Activated T-cell treated with anti-CD3 and anti-CD28 coated beads, Interleukin-2, amount 50 U/mL, for 24 hours (primary cell): ENCODE data around the gene DIAPH1.

Experiments
- DNase-seq: peaks from one replicate; pipeline ENCODE4 v3.0.0-alpha.2; 2020
- H3K27ac Mint-ChIP-seq: 2 replicates; pipeline ENCODE4 v1.8.0; 2020; ENCODE audit warnings: mild to moderate bottlenecking, mixed read lengths
- H3K27me3 Mint-ChIP-seq: 2 replicates; pipeline ENCODE4 v1.8.0; 2020; ENCODE audit warnings: mixed read lengths
- H3K36me3 Mint-ChIP-seq: 2 replicates; pipeline ENCODE4 v1.8.0; 2020; ENCODE audit warnings: low read depth, mixed read lengths
- H3K4me1 Mint-ChIP-seq: 2 replicates; pipeline ENCODE4 v1.8.0; 2020; ENCODE audit warnings: low read depth, mixed read lengths
- H3K4me3 Mint-ChIP-seq: 2 replicates; pipeline ENCODE4 v1.8.0; 2020; ENCODE audit warnings: mild to moderate bottlenecking, moderate library complexity, mixed read lengths
- H3K9me3 Mint-ChIP-seq: 2 replicates; pipeline ENCODE4 v1.8.0; 2020; ENCODE audit warnings: mixed read lengths

The DIAPH1 gene

GRCh38 chr5:141508798-141509611 is 109.8 kb downstream of the DIAPH1 start:
- DNase-seq, result no peak
- H3K36me3 Mint-ChIP-seq, result peaks cover 10% of the 10 kb centered on the region
- H3K9me3 Mint-ChIP-seq, result no peaks in the 10 kb centered on the region
- H3K27me3 Mint-ChIP-seq, result no peaks in the 10 kb centered on the region
- H3K4me1 Mint-ChIP-seq, result peaks cover 27% of the 10 kb centered on the region
- H3K27ac Mint-ChIP-seq, result no peak overlapping the region
- H3K4me3 Mint-ChIP-seq, result no peak overlapping the region

DNA sequence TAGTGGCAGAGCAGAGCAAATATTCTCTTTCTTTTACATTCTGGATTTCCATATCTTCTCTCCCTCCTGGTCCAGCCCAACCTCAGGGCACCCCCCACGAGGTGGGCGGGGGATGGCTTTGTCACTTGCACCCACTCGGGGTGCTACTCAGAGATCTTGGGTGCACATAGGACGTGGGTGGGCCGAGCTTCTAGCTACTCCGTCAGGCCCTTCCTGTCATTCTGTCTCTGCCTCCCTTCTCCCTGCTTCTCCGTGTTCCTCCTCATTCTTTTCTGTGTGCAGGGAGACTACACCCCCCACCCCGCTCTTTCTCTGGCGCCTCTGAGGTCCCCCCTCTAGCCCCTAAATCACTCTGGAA is 110.4 kb downstream of the DIAPH1 start:
- H3K27me3 Mint-ChIP-seq, result no peaks in the 10 kb centered on the region
- no peak for DNase-seq
- H3K4me1 Mint-ChIP-seq, result peaks cover 21% of the 10 kb centered on the region
- H3K4me3 Mint-ChIP-seq, result no peak overlapping the region
- peaks cover 4% of the 10 kb centered on the region for H3K36me3 Mint-ChIP-seq
- no peak overlapping the region for H3K27ac Mint-ChIP-seq
- no peaks in the 10 kb centered on the region for H3K9me3 Mint-ChIP-seq

GRCh38 chr5:141507387-141508091 is 111.3 kb downstream of the DIAPH1 start:
- Mint-ChIP-seq H3K27ac (no peak overlapping the region), H3K4me3 (no peak overlapping the region), H3K27me3 (no peaks in the 10 kb centered on the region), H3K9me3 (no peaks in the 10 kb centered on the region), H3K36me3 (no peaks in the 10 kb centered on the region), H3K4me1 (peaks cover 15% of the 10 kb centered on the region)
- DNase-seq, result no peak

DNA sequence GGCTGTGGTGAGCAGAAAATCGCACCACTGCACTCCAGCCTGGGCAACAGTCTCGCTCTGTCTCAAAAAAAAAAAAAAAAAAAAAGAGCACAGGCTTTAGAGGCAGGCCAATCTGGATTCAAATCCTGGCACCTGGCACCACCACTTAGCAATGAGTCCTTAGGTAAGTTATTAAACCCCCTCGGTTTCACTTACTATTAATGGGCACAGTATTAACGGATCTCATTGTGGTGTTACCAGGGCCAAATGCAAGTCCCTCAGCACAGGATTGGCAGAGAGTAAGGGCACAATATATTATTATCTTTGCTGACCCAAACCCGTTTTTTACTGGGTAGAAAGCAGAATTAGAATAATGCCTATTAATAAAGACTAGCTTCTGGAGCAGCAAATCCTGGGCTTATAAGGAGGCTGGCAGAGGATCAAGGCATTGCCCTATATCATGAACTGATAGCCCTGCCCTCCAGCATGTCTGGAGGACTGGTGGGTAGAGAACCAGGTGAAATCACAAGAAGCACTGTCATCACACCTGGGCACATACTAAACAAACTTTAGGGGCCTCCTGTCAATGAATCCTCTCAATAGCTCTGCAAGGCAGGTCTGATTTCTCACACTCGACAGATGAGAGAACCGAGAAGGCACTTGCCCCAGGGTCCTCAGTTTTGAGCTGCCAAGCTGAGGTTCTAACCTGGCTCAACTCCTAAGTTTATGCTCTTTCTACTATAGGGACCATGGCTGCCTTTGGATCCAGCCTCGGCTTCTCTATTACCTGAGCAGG is 112.2 kb downstream of the DIAPH1 start:
- H3K27ac Mint-ChIP-seq, result no peak overlapping the region
- H3K4me3 Mint-ChIP-seq, result no peak overlapping the region
- no peak for DNase-seq
- H3K4me1 Mint-ChIP-seq, result peaks cover 12% of the 10 kb centered on the region
- H3K27me3 Mint-ChIP-seq, result peaks cover 4% of the 10 kb centered on the region
- no peaks in the 10 kb centered on the region for H3K36me3 Mint-ChIP-seq
- no peaks in the 10 kb centered on the region for H3K9me3 Mint-ChIP-seq

GRCh38 chr5:141504216-141504615 is 114.6 kb downstream of the DIAPH1 start:
- H3K4me3 Mint-ChIP-seq, result no peak overlapping the region
- DNase-seq, result no peak
- H3K9me3 Mint-ChIP-seq, result no peaks in the 10 kb centered on the region
- no peaks in the 10 kb centered on the region for H3K36me3 Mint-ChIP-seq
- peaks cover 8% of the 10 kb centered on the region for H3K27me3 Mint-ChIP-seq
- H3K4me1 Mint-ChIP-seq, result peaks cover 6% of the 10 kb centered on the region
- H3K27ac Mint-ChIP-seq, result no peak overlapping the region

DNA sequence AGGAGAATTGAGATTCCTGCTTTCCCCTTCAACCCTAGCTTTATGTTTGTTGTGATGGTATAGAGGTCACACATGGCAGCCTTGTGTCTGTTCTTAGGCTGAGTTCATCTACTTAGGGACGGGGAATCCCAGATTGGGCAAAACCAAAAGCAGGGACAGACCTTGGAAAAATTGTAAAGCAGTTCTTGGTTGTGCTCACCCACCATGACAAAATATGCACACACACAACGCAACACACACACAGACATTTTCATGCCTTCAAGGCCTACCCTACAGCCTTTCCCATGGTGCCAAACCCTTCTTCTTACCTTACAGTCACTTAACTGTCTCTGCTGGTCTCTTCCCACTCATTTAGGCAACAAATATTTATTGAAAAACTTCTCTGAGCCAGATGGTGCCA is 115.1 kb downstream of the DIAPH1 start:
- DNase-seq, result no peak
- H3K27me3 Mint-ChIP-seq, result peaks cover 11% of the 10 kb centered on the region
- H3K36me3 Mint-ChIP-seq, result no peaks in the 10 kb centered on the region
- H3K4me1 Mint-ChIP-seq, result peaks cover 2% of the 10 kb centered on the region
- no peak overlapping the region for H3K27ac Mint-ChIP-seq
- no peaks in the 10 kb centered on the region for H3K9me3 Mint-ChIP-seq
- no peak overlapping the region for H3K4me3 Mint-ChIP-seq

- Mint-ChIP-seq H3K27me3 (peaks cover 23% of the 10 kb centered on the region), H3K4me3 (no peak overlapping the region), H3K4me1 (no peaks in the 10 kb centered on the region), H3K9me3 (no peaks in the 10 kb centered on the region), H3K36me3 (no peaks in the 10 kb centered on the region), H3K27ac (no peak overlapping the region)
- no peak for DNase-seq
These were observed 117.0 kb downstream of the DIAPH1 start for GRCh38 chr5:141501761-141502160.

- no peak overlapping the region for H3K27ac Mint-ChIP-seq
- DNase-seq, result no peak
- H3K27me3 Mint-ChIP-seq, result peaks cover 70% of the 10 kb centered on the region
- H3K9me3 Mint-ChIP-seq, result no peaks in the 10 kb centered on the region
- H3K4me3 Mint-ChIP-seq, result no peak overlapping the region
- H3K36me3 Mint-ChIP-seq, result no peaks in the 10 kb centered on the region
- H3K4me1 Mint-ChIP-seq, result peaks cover 14% of the 10 kb centered on the region
These were observed 122.8 kb downstream of the DIAPH1 start for GRCh38 chr5:141496038-141496437.

GRCh38 chr5:141495453-141495811 is 123.4 kb downstream of the DIAPH1 start:
- Mint-ChIP-seq H3K4me3 (no peak overlapping the region), H3K36me3 (no peaks in the 10 kb centered on the region), H3K27ac (no peak overlapping the region), H3K27me3 (peaks cover 76% of the 10 kb centered on the region), H3K9me3 (no peaks in the 10 kb centered on the region), H3K4me1 (peaks cover 15% of the 10 kb centered on the region)
- DNase-seq, result no peak

DNA sequence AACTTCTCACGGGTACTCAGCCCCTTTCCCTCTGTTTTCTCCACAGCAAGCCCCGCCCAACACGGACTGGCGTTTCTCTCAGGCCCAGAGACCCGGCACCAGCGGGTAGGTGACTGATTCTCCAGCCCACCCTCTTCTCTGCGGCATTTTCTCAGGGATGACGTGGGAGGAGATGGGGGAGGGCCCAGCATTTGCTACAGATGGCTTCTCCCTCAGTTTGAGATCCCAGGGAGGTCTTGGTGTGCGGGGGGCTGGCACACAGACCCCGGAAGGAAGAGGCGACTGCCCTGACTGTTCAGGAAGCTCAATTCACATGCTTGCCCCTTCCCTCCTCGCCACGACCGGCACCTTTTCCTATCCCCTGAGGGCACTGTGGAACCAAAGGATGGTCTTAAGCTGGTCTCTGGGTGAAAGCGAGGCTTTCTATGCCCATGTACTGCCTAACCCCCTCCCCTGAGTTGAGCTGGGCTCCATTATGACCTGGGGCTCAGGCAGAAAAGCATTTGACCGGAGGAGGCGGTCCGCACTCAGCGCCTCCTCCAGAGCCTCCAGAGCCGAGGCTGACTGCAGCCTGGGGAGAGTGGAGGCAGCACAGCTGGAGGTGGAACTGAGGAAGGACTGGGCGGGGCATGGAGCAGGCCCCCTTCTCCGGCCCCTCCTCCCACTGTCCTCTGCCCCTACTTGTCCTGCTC is 123.9 kb downstream of the DIAPH1 start:
- H3K36me3 Mint-ChIP-seq, result no peaks in the 10 kb centered on the region
- H3K4me1 Mint-ChIP-seq, result peaks cover 15% of the 10 kb centered on the region
- H3K9me3 Mint-ChIP-seq, result no peaks in the 10 kb centered on the region
- H3K27me3 Mint-ChIP-seq, result peaks cover 82% of the 10 kb centered on the region
- no peak overlapping the region for H3K27ac Mint-ChIP-seq
- no peak for DNase-seq
- no peak overlapping the region for H3K4me3 Mint-ChIP-seq

GRCh38 chr5:141493500-141494422 is 125.0 kb downstream of the DIAPH1 start:
- Mint-ChIP-seq H3K36me3 (no peaks in the 10 kb centered on the region), H3K27me3 (peaks cover 88% of the 10 kb centered on the region), H3K4me3 (no peak overlapping the region), H3K4me1 (peaks cover 15% of the 10 kb centered on the region), H3K27ac (no peak overlapping the region), H3K9me3 (no peaks in the 10 kb centered on the region)
- DNase-seq, result no peak

GRCh38 chr5:141492168-141492885 is 126.5 kb downstream of the DIAPH1 start:
- no peaks in the 10 kb centered on the region for H3K36me3 Mint-ChIP-seq
- H3K4me1 Mint-ChIP-seq, result peaks cover 15% of the 10 kb centered on the region
- no peak overlapping the region for H3K27ac Mint-ChIP-seq
- H3K9me3 Mint-ChIP-seq, result no peaks in the 10 kb centered on the region
- DNase-seq, result no peak
- H3K27me3 Mint-ChIP-seq, result peaks cover 95% of the 10 kb centered on the region
- H3K4me3 Mint-ChIP-seq, result peak overlapping the region; percentile 67
